Stomach (tissue), 4 donors: ENCODE data around the gene ADARB2.

Experiments
- CTCF ChIP-seq, 7 experiments: fragments of 450-650 bp in 4 of 7; fragments of 200-600 bp in 3 of 7; sonication (generic) in 3 of 7; IDR thresholded peaks; one replicate each; pipeline ENCODE4 v1.5.1; 2016 to 2019; ENCODE audit warnings: antibody characterized with exemption in 7 of 7, control low read depth in 2 of 7, mild to moderate bottlenecking in 1 of 7
- EP300 ChIP-seq: sonication (generic); formaldehyde crosslinking; IDR thresholded peaks from one replicate; pipeline ENCODE4 v1.6.1; 2017; ENCODE audit warnings: antibody characterized with exemption
- POLR2A ChIP-seq, 4 donors: fragments of 450-650 bp; IDR thresholded peaks; one replicate each; pipeline ENCODE4 v1.6.1; 2016; ENCODE audit warnings: antibody characterized with exemption in 4 of 4, control low read depth in 2 of 4, mild to moderate bottlenecking in 1 of 4, moderate library complexity in 1 of 4
- POLR2AphosphoS5 ChIP-seq, 3 donors: sonication (generic); formaldehyde crosslinking; IDR thresholded peaks; one replicate each; pipeline ENCODE4 v1.6.1; 2016; ENCODE audit warnings: antibody characterized with exemption in 3 of 3

- no peak for TF ChIP-seq CTCF (IDR thresholded peaks at IDR 0.05)
- TF ChIP-seq POLR2AphosphoS5 (IDR thresholded peaks at IDR 0.05) = no peak
- no peak for TF ChIP-seq POLR2A (IDR thresholded peaks at IDR 0.05)
- TF ChIP-seq EP300 = no peak
Measured at GRCh38 chr10:1462994-1463633, 274.2 kb downstream of the ADARB2 start.
